ENCODE results near the gene PCBP2. TPM values are rescaled to one million over a fixed set of nuclear protein-coding genes. Genes with fewer than 3 reads are reported as not detected.

The PCBP2 gene
- total RNA-seq, 1 donor from 2014 or later = 1,058 TPM

DNA sequence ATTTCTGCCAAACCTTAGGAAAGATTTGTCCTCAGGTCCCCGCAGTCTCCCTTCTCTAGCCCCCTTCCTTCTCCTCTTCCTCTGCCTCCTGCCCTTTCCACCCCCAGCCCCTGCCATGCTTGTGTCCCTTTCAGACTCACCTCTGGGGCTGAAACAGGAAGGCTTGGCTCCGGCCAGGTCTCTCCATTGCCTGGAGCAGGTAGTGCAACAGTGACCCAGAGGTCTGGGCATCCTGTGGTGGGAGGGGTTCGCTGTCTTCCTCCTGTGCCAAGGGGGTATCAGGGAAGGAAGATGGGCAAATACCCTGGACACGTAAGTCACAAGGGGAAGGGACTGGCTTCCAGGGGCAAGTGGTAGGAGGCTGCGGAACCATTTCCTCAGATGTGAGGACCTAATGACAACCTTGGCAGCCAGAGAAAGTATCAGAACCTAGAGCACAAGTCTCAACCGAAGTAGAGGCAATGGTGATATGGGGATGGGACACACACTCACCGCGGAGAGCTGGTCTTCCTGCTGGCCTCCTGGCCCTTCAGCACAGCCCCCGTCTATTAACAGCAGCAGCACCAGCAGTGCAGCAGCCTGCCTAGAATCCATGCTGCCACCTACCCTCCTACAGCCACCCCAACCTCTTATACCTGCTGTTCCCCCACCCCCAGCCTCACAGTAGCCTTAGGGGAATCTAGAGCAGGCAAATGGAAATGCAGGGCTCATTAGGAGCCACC lies 55.1 kb downstream of the PCBP2 start, which contains the start of gene NPFF:
TSS of gene NPFF (minus strand) at position 604 of the 722 bp plus-strand sequence. CDS start at position 594, 10 bp downstream.
- Mint-ChIP-seq H3K27ac (peak within 1 kb of the TSS; percentile 4), H3K9me3 (no peaks in the 10 kb centered on the region), H3K4me3 (no peak within 1 kb of the TSS), H3K4me1 (peaks cover 6% of the 10 kb centered on the region), H3K27me3 (ENCODE audit: low read depth) (no peaks in the 10 kb centered on the region), H3K36me3 (peaks cover 8% of the 10 kb centered on the region)
- TF ChIP-seq, protein P1, sequence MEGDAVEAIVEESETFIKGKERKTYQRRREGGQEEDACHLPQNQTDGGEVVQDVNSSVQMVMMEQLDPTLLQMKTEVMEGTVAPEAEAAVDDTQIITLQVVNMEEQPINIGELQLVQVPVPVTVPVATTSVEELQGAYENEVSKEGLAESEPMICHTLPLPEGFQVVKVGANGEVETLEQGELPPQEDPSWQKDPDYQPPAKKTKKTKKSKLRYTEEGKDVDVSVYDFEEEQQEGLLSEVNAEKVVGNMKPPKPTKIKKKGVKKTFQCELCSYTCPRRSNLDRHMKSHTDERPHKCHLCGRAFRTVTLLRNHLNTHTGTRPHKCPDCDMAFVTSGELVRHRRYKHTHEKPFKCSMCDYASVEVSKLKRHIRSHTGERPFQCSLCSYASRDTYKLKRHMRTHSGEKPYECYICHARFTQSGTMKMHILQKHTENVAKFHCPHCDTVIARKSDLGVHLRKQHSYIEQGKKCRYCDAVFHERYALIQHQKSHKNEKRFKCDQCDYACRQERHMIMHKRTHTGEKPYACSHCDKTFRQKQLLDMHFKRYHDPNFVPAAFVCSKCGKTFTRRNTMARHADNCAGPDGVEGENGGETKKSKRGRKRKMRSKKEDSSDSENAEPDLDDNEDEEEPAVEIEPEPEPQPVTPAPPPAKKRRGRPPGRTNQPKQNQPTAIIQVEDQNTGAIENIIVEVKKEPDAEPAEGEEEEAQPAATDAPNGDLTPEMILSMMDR (IDR thresholded peaks at IDR 0.05; ENCODE audit: unreplicated experiment) = no peak
- DNase-seq (ENCODE audit: low spot score in 2 of 2, unreplicated experiment in 2 of 2) = no peak

DNA sequence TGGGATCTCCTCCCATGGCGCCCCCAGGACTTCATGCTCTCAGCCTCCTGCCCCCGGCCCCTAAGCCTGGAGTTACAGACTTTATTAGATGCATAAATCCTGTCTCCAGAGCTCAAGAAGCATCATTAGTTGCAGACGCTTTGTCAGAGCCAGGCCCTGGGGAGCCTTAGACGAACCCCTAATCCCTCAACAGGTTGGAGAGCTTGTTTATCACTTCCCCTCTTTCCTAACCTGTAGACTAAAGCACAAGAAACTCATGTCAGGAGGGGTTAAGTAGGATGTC lies 55.6 kb downstream of the PCBP2 start:
- H3K27ac Mint-ChIP-seq = no peak overlapping the region
- H3K4me3 Mint-ChIP-seq = no peak overlapping the region
- no peaks in the 10 kb centered on the region for H3K9me3 Mint-ChIP-seq
- TF ChIP-seq, protein P1 (IDR thresholded peaks at IDR 0.05; ENCODE audit: unreplicated experiment) = no peak
- H3K4me1 Mint-ChIP-seq = peaks cover 3% of the 10 kb centered on the region
- H3K36me3 Mint-ChIP-seq = peaks cover 8% of the 10 kb centered on the region
- no peaks in the 10 kb centered on the region for H3K27me3 Mint-ChIP-seq (ENCODE audit: low read depth)
- no peak for DNase-seq (ENCODE audit: low spot score in 2 of 2, unreplicated experiment in 2 of 2)

DNA sequence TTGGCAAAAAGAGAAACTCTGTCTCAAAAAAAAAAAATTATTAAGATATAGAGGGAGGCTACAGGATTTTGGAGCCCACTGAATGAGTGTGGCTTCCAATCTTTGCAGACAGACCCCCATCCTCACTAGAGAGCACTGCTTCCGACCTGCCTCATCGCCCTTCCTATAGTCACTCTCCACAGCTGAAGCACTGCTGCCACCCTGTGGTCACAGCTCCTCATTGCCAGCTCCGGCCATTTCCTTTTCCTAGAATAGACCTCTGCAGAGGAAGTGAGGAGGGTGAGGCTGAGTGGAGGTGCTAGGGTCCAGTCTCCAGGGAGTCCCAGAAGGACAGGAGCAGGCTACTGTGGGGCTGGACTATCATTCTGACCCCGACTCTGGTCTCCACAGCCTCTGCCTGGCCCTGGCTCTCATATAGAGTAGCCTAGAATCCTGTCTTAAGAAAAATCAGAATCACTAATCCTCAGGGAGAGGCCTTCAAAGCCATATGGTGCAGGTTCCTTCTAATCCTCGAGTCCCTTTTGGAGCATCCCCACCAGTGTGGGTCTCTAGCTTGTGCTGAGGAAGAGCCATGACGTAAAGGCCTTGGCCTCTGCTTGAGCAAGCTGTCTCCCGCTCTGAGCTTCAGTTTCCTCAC lies 56.8 kb downstream of the PCBP2 start:
- peaks cover 10% of the 10 kb centered on the region for H3K36me3 Mint-ChIP-seq
- H3K4me1 Mint-ChIP-seq = no peaks in the 10 kb centered on the region
- no peaks in the 10 kb centered on the region for H3K27me3 Mint-ChIP-seq (ENCODE audit: low read depth)
- H3K9me3 Mint-ChIP-seq = no peaks in the 10 kb centered on the region
- DNase-seq (ENCODE audit: low spot score in 2 of 2, unreplicated experiment in 2 of 2) = peak; percentile 60 to 90
- TF ChIP-seq, protein P1 (IDR thresholded peaks at IDR 0.05; ENCODE audit: unreplicated experiment) = peak; percentile 75
- no peak overlapping the region for H3K4me3 Mint-ChIP-seq
- no peak overlapping the region for H3K27ac Mint-ChIP-seq

DNA sequence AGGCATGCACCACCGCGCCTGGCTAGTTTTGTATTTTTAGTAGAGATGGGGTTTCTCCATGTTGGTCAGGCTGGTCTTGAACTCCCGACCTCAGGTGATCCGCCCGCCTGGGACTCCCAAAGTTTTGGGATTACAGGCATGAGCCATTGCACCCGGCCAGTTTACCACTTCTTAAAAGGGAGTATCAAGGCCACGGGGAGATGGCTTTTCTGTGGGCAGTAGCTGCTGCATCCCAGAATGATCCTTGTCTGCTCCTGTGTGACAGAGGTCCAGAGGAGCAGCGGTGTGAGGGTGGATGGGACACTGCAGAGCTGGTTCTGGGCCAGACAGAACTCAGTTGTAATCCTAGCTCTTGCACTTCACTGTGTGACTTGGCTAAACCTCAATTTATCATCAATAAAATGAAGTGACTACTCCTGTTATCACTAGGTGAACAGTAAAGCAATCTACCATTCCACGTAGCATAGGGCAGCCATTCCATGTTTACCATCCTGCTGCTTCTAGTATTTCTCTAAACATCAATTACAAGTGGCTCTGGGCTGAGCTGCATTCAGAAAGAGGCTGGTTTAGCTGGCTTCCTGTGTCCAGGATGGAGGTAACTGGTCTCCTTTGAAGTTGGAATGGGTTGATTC lies 58.4 kb downstream of the PCBP2 start:
- no peaks in the 10 kb centered on the region for H3K27me3 Mint-ChIP-seq (ENCODE audit: low read depth)
- TF ChIP-seq, protein P1 (IDR thresholded peaks at IDR 0.05; ENCODE audit: unreplicated experiment) = no peak
- no peaks in the 10 kb centered on the region for H3K4me1 Mint-ChIP-seq
- no peak for DNase-seq (ENCODE audit: low spot score in 2 of 2, unreplicated experiment in 2 of 2)
- H3K9me3 Mint-ChIP-seq = no peaks in the 10 kb centered on the region
- no peak overlapping the region for H3K4me3 Mint-ChIP-seq
- H3K27ac Mint-ChIP-seq = no peak overlapping the region
- peaks cover 18% of the 10 kb centered on the region for H3K36me3 Mint-ChIP-seq

DNA sequence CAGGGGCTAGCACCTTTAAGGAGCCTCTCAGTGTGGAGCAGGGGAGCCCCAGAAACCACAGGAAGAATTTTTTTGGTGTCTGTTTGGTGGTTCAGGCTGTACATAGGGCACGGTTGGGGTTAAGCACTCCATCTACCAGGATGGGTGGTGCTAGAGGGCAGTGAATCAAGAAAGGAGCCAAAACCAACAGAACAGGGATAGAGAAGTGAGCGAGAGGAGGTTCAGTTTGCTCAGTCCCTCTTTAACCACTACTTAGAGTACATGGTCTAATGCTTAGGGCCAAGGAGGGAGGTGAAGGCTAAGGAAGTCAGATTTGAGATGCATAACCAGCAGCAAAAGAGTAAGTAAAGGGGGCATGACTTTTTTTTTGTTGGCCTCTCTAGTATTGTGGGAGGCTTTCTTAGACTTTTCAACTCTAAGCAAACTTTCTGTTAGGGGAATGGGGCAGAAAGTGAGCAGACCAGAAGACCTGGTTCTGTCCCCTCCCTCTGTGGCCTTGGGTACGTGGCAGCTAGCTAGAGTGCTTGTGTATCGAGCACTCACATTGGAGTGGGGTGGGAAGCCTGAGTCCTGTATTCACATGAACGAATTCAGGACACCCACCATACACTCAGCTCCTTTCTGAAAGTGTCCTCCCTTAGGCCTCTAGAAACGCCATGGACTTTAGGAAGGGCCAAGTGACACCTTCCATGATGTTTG lies 62.0 kb downstream of the PCBP2 start:
- Mint-ChIP-seq H3K4me3 (no peak overlapping the region), H3K4me1 (no peaks in the 10 kb centered on the region), H3K27me3 (ENCODE audit: low read depth) (no peaks in the 10 kb centered on the region), H3K36me3 (peaks cover 22% of the 10 kb centered on the region), H3K9me3 (no peaks in the 10 kb centered on the region), H3K27ac (no peak overlapping the region)
- TF ChIP-seq, protein P1 (IDR thresholded peaks at IDR 0.05; ENCODE audit: unreplicated experiment) = no peak
- no peak for DNase-seq (ENCODE audit: low spot score in 2 of 2, unreplicated experiment in 2 of 2)
